Astrocyte (in vitro differentiated cells and primary cell): ENCODE results near the gene IFI44L.

Experiments used
- CTCF ChIP-seq: IDR thresholded peaks from 2 replicates; pipeline ENCODE4 v1.5.1; 2011; ENCODE audit warnings: low read depth, mild to moderate bottlenecking, inconsistent platforms, low read length, moderate library complexity; ENCODE audit not compliant: insufficient read depth
- EZH2 ChIP-seq: IDR thresholded peaks from 2 replicates; pipeline ENCODE4 v1.6.1; 2012; ENCODE audit warnings: mild to moderate bottlenecking, low read length, inconsistent platforms; ENCODE audit not compliant: insufficient read depth

DNA sequence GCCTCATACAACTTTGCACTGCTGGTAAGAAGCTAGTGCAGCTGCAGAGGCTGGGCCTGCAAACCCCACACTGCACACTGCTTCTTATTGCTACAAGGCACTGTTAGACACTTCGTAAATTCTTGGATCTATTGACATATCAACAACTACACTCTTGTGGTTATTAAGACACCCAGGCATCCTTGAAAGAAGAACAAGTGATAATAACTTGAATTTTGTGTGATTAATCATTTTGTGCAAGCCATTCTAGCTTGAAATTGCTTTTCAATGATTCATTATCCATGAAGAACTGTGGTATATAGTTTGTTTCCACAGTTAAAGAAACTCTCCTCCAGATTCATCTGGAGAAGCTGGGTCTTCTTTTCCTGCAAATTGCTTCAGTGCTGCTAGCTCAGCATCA, 33.7 kb upstream of the IFI44L start:
- TF ChIP-seq EZH2 (no peak), CTCF (no peak)
